Loucy (cell line): ENCODE results near the gene MPP4.

Experiments used
- H2AFZ ChIP-seq: fragments of 200-600 bp; sonication (generic); 2 replicates; pipeline ENCODE4 v1.6.0; 2016; ENCODE audit warnings: antibody characterized with exemption, mild to moderate bottlenecking, low read length, moderate library complexity
- H3F3A ChIP-seq: fragments of 200-600 bp; 2 replicates; pipeline ENCODE4 v1.6.0; 2016; ENCODE audit warnings: antibody characterized with exemption, low read depth, mild to moderate bottlenecking
- H3K27me3 ChIP-seq: fragments of 200-600 bp; sonication (generic); 2 replicates; pipeline ENCODE4 v1.6.1; 2014; ENCODE audit warnings: low read length, mild to moderate bottlenecking; ENCODE audit not compliant: insufficient read depth, poor library complexity, severe bottlenecking
- H3K36me3 ChIP-seq: fragments of 200-600 bp; sonication (generic); 2 replicates; pipeline ENCODE4 v1.6.1; 2016; ENCODE audit warnings: low read length; ENCODE audit not compliant: insufficient read depth
- H3K4me1 ChIP-seq: fragments of 200-600 bp; sonication (generic); 2 replicates; pipeline ENCODE4 v1.5.1; 2014; ENCODE audit warnings: low read length, mild to moderate bottlenecking; ENCODE audit not compliant: insufficient read depth, poor library complexity, severe bottlenecking
- H3K4me2 ChIP-seq: fragments of 200-600 bp; sonication (generic); 2 replicates; pipeline ENCODE4 v1.6.0; 2014; ENCODE audit warnings: antibody characterized with exemption, low read length, low read depth, mild to moderate bottlenecking; ENCODE audit not compliant: poor library complexity, severe bottlenecking
- H3K4me3 ChIP-seq: fragments of 200-600 bp; sonication (generic); 2 replicates; pipeline ENCODE4 v1.5.1; 2014; ENCODE audit warnings: low read length, mild to moderate bottlenecking, mixed read lengths; ENCODE audit not compliant: poor library complexity, severe bottlenecking
- H3K79me2 ChIP-seq: fragments of 200-600 bp; sonication (generic); 2 replicates; pipeline ENCODE4 v1.6.1; 2014; ENCODE audit warnings: low read length; ENCODE audit not compliant: insufficient read depth
- H3K9ac ChIP-seq: fragments of 200-600 bp; sonication (generic); 2 replicates; pipeline ENCODE4 v1.6.0; 2014; ENCODE audit warnings: mild to moderate bottlenecking, low read depth, low read length, moderate library complexity; ENCODE audit not compliant: poor library complexity, severe bottlenecking
- H3K9me2 ChIP-seq: fragments of 200-600 bp; sonication (generic); replicated peaks from 2 replicates; pipeline ENCODE4 v1.6.1; 2016; ENCODE audit warnings: low read depth, low read length, mixed read lengths
- H3K9me3 ChIP-seq: fragments of 200-600 bp; sonication (generic); 2 replicates; pipeline ENCODE4 v1.6.1; 2014; ENCODE audit warnings: mild to moderate bottlenecking, antibody characterized with exemption, low read length, low read depth; ENCODE audit not compliant: insufficient read depth
- H4K20me1 ChIP-seq: fragments of 200-600 bp; sonication (generic); 2 replicates; pipeline ENCODE4 v1.6.0; 2014; ENCODE audit warnings: antibody characterized with exemption, low read length, mild to moderate bottlenecking; ENCODE audit not compliant: insufficient read depth, poor library complexity, severe bottlenecking
- EZH2phosphoT487 ChIP-seq: fragments of 200-600 bp; IDR thresholded peaks from 2 replicates; pipeline ENCODE4 v1.6.1; 2018; ENCODE audit warnings: antibody characterized with exemption, mild to moderate bottlenecking, moderate library complexity, borderline replicate concordance
- TF ChIP-seq, protein P1 (sequence below): fragments of 200-600 bp; sonication (generic); conservative IDR thresholded peaks from 2 replicates; pipeline ENCODE4 v1.5.1; 2014; ENCODE audit warnings: mild to moderate bottlenecking, antibody characterized with exemption, low read length

Gene MPP4

DNA sequence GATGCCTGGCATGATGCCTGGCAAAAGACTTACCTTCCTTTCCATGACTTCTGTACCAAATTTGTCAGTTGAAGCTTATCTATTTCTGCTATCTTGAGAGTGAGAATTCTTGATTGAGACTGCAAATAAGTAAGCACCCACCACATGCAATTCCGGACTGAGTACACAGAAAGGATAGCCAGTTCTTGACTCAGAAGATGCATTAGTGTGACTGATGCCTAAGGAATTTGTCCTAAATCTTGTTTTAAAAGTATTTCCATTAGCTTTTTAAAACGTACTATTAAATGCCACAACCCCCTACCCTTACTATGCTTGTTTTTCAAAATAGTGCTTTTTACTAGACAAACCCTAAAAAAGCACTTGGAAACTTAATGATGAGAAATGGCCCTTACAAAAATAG, 545 bp downstream of the MPP4 start:
- no peaks in the 10 kb centered on the region for H3K9me2 ChIP-seq
- H3K4me1 ChIP-seq: no peaks in the 10 kb centered on the region
- TF ChIP-seq, protein P1, sequence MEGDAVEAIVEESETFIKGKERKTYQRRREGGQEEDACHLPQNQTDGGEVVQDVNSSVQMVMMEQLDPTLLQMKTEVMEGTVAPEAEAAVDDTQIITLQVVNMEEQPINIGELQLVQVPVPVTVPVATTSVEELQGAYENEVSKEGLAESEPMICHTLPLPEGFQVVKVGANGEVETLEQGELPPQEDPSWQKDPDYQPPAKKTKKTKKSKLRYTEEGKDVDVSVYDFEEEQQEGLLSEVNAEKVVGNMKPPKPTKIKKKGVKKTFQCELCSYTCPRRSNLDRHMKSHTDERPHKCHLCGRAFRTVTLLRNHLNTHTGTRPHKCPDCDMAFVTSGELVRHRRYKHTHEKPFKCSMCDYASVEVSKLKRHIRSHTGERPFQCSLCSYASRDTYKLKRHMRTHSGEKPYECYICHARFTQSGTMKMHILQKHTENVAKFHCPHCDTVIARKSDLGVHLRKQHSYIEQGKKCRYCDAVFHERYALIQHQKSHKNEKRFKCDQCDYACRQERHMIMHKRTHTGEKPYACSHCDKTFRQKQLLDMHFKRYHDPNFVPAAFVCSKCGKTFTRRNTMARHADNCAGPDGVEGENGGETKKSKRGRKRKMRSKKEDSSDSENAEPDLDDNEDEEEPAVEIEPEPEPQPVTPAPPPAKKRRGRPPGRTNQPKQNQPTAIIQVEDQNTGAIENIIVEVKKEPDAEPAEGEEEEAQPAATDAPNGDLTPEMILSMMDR: no peak
- no peak for TF ChIP-seq EZH2phosphoT487
- H3K9ac ChIP-seq: no peak overlapping the region
- H2AFZ ChIP-seq: no peak overlapping the region
- no peak overlapping the region for H3K4me2 ChIP-seq
- H3K4me3 ChIP-seq: no peak overlapping the region
- H4K20me1 ChIP-seq: no peaks in the 10 kb centered on the region
- no peaks in the 10 kb centered on the region for H3K36me3 ChIP-seq
- no peaks in the 10 kb centered on the region for H3K9me3 ChIP-seq
- H3K79me2 ChIP-seq: no peaks in the 10 kb centered on the region
- no peaks in the 10 kb centered on the region for H3K27me3 ChIP-seq
- H3F3A ChIP-seq: no peaks in the 10 kb centered on the region

DNA sequence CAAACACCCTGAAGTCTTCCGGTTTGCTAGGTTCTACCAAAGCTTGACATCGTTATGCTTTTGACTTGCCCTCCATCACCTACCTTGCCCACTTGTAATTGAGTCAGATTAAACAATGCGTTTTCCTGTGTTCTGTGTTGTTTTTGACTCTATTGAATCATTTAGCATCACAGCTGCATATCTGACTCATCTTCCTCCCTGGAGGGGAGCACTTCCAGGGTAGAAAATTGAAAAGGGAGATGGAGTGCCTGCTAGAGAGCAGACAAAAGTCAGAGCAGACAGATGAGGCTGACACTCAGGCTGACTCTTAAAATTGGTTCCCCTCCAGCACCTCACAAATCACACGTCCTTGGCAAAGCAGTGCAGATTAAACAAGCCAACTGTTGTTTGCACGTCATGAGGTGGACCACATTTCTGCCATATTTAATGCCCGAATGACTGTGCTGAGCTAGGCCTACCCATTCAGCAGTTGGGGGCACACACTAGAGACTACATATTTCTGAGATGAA, 2.2 kb downstream of the MPP4 start:
- H3K9me3 ChIP-seq: no peaks in the 10 kb centered on the region
- no peaks in the 10 kb centered on the region for H3K36me3 ChIP-seq
- TF ChIP-seq EZH2phosphoT487: no peak
- TF ChIP-seq, protein P1: no peak
- H3K9ac ChIP-seq: no peak overlapping the region
- H3K4me2 ChIP-seq: no peak overlapping the region
- no peaks in the 10 kb centered on the region for H3K79me2 ChIP-seq
- no peak overlapping the region for H3K4me3 ChIP-seq
- no peaks in the 10 kb centered on the region for H4K20me1 ChIP-seq
- no peaks in the 10 kb centered on the region for H3K9me2 ChIP-seq
- no peaks in the 10 kb centered on the region for H3K4me1 ChIP-seq
- H3K27me3 ChIP-seq: no peaks in the 10 kb centered on the region
- no peak overlapping the region for H2AFZ ChIP-seq
- H3F3A ChIP-seq: no peaks in the 10 kb centered on the region

DNA sequence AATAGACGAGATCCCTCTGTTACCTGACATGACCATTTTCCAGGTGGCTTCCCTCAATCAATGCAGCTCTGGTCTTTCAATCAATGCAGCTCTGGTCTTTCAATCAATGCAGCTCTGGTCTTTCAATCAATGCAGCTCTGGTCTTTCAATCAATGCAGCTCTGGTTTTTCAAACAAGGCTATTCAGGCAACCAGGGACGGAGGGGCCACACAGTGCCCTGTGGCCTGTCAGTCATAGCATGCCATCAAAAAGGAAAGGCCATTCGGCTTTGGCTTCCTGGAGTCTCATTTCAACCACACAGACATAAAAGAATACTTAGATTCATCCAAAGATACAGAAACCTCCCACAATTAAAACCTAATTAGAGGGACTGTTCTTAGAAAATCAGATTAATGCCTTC, 13.3 kb downstream of the MPP4 start:
- H3K9me3 ChIP-seq: no peaks in the 10 kb centered on the region
- H2AFZ ChIP-seq: no peak overlapping the region
- H3K9ac ChIP-seq: no peak overlapping the region

More for the DNA sequence above, 13.3 kb downstream of the MPP4 start:
- no peak for TF ChIP-seq EZH2phosphoT487
- TF ChIP-seq, protein P1: no peak
- Histone ChIP-seq H3K36me3 (no peaks in the 10 kb centered on the region), H3K79me2 (no peaks in the 10 kb centered on the region), H3F3A (no peaks in the 10 kb centered on the region), H4K20me1 (no peaks in the 10 kb centered on the region), H3K9me2 (no peaks in the 10 kb centered on the region), H3K4me1 (no peaks in the 10 kb centered on the region), H3K27me3 (no peaks in the 10 kb centered on the region), H3K4me3 (no peak overlapping the region), H3K4me2 (no peak overlapping the region)
